K562 treated with DMSO at 1 percent for 24 hours (cell line): ENCODE measurements around the gene YJU2. TPM values are rescaled to one million over a fixed set of nuclear protein-coding genes. Genes with fewer than 3 reads are reported as not detected.

Experiments
- total RNA-seq: library from RNA; unstranded; fragments of 300-600 nt; gene quantifications from 2 replicates; pipeline ENCODE4 v1.2.3, GENCODE V29; 2022; ENCODE audit warnings: low read depth; ENCODE audit not compliant: insufficient read depth

Gene YJU2
- total RNA-seq = 32.8 and 33.7 TPM in 2 replicates

DNA sequence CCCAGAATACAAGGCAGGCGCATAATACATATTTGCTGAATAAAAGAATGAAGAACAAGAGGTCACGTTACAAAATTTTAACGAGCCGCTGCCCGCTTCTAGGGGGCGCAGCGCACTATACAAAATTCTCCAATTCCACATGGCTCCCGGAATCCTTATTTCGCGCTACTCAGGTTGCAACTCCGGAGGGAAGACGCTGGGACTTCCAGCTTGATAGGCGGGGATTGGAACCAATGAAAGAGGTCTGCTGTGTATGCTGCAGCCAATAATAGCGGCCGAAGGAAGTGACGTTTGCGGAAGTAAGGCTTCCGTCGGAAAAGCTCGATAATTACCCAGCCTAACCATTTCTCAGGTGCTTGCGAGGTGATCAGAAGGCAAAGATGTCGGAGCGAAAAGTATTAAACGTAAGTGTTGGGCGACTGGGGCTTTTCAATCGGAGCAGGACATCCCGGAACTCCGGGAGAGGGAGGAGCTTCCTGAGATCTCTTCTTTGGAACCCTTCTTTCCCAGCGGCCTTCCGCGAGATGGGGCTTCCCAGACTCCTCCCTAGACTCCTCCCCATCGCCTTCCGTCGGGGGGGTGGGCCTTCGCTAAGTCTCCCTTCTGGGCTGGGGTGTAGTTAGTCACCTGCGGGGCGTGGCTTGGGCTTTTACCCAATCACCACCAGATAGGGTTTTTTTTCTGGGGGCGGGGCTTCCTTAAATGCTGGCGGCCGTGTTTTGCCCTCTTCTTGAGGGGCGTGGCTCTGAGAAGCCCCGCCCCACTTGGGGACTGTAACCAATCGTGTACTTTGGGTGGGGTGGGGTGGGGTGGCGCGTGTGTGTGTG lies at the start of gene YJU2:
Gene YJU2, plus strand, starts transcription at position 314 of the 827 bp plus-strand sequence. Its CDS starts 67 bp downstream, at position 381.

GRCh38 chr19:4229179-4229931 lies 17.5 kb upstream of the YJU2 start, which contains the start of gene EBI3:
Gene EBI3, plus strand, starts transcription at chr19:4229523. Its CDS starts 28 bp downstream, at chr19:4229551.

DNA sequence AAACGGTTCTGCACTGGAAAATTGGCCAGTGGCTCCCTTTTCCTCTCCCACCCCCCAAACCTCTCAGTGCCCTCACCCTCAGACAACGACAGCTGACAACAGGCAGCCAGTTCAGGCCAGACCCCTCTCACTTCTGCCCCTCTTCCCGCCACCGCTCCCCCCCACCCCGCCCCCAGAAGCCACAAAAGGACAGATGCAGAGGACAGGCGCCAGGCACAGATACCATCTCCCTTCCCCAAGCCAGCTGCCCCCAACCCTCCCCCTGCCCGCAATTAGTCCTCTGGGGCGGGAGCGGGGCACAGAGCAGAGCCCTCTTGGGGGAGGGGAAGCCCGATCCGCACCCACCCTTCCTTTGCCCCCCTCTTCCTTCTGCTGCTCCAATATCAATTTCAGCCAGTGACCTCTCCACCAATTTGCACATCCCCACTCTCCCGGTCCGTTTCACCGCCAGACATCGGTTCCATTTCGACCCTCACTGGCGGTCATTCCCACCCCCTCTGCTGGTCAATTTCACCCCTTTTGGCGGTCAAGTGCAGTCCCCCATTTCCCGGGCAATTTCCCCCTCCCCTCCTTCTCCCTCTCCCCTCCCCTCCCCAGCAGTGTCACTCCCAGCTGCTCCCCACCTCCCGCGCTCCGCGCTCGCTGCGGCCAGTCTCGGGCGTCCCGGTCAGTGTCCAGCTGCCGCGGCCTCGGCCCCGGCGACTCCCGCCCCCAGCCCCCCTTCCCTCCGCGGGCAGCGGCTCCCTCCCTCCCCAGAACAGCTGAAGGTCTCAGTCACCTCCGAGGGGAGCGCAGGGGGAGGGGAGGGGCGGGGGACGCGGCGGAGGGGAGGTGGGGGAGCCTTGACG lies 31.8 kb downstream of the YJU2 start, which contains the start of gene SHD:
Gene SHD, plus strand, starts transcription at position 848 of the 848 bp plus-strand sequence. CDS start 798 bp downstream, outside the sequence.

DNA sequence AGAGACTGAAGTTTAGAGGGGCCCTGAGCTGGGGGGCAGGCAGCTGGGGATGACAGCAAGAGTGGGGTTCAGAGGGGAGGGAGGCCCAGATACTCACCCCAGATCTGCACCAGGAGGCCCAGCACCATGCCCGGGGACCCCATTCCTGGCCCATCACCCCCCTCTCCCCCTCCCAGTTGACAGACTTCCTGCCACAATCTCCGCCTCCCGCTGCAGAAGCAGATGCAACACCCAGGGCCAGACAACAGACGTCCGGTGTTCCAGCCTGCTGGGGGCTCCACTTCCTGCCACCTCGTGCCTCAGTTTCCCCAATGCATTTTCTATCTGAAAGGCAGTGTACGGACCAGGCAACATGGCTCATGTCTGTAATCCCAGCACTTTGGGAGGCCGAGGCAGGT lies 55.4 kb downstream of the YJU2 start, which contains the start of gene TMIGD2:
Gene TMIGD2, minus strand, starts transcription at position 147 of the 398 bp plus-strand sequence. Its CDS starts 4 bp downstream, at position 143.

DNA sequence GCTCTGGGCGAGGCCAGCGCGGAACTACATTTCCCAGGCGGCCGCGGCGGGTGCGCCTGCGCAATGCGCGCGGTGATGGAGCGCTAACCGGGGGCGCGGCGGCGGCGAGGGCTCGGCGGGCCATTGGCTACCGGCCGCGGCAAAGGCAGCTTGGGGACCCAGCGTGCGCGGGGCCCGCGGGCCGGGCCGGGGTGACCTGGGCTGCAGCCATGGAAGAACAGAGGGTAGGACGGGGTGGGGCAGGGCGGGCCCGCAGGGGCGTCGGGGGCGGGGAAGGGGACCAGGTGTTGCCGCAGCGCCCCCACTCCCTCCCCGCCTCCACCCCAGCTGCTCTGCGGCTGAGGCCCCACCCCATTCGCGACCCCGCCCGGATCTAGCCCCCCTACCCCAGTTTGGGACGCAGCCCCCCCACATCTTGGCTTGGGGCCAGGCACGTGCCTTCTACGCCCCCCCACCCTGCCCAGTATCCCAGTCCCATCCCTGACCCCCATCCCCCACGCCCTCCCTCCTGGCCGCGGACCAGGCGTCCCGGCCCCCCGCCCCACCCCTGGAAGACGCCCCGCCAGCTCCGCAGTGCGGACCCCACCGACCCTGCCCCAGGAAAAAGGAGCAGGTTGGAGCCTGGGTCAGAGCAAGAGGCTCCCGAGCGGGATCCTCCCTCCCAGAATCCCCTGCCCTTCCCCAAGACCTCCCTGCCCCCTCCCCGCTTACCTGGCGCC lies 57.8 kb downstream of the YJU2 start, which contains the start of gene FSD1:
Gene FSD1, plus strand, starts transcription at position 61 of the 719 bp plus-strand sequence. Its CDS starts 149 bp downstream, at position 210.

Other genes with a start within 250 kb of the YJU2 start
- gene PIAS4, start 239.3 kb upstream of the YJU2 start, total RNA-seq = 32.2 and 36.5 TPM in 2 replicates
- gene ZBTB7A, start 180.2 kb upstream of the YJU2 start, total RNA-seq = 32.3 and 33.0 TPM in 2 replicates
- gene MAP2K2, start 123.0 kb upstream of the YJU2 start, total RNA-seq = 343 and 376 TPM in 2 replicates
- gene CREB3L3, start 93.4 kb upstream of the YJU2 start, total RNA-seq = 0.31 TPM in 1 of 2 replicates, not detected in the other
- gene SIRT6, start 64.5 kb upstream of the YJU2 start, total RNA-seq = 51.7 and 55.7 TPM in 2 replicates
- 0.54 and 1.0 TPM in 2 replicates for gene ANKRD24, start 64.4 kb upstream of the YJU2 start, total RNA-seq
- gene EBI3, start 17.6 kb upstream of the YJU2 start, total RNA-seq = 5.8 and 9.7 TPM in 2 replicates
- gene SHD, start 32.2 kb downstream of the YJU2 start, total RNA-seq = 2.9 and 7.2 TPM in 2 replicates
- not detected in 2 replicates for gene TMIGD2, start 55.3 kb downstream of the YJU2 start, total RNA-seq
- gene FSD1, start 57.5 kb downstream of the YJU2 start, total RNA-seq = 0.96 and 1.2 TPM in 2 replicates
- gene STAP2, start 91.7 kb downstream of the YJU2 start, total RNA-seq = 1.0 and 2.4 TPM in 2 replicates
- gene MPND, start 96.5 kb downstream of the YJU2 start, total RNA-seq = 17.5 and 22.6 TPM in 2 replicates
- 116 and 119 TPM in 2 replicates for gene SH3GL1, start 153.5 kb downstream of the YJU2 start, total RNA-seq
- 84.5 and 88.7 TPM in 2 replicates for gene CHAF1A, start 155.6 kb downstream of the YJU2 start, total RNA-seq
- 154 and 174 TPM in 2 replicates for gene UBXN6, start 210.7 kb downstream of the YJU2 start, total RNA-seq
- gene HDGFL2, start 225.2 kb downstream of the YJU2 start, total RNA-seq = 68.5 and 73.0 TPM in 2 replicates